Natural killer cell (primary cell): ENCODE results near the gene UTS2B. TPM values are rescaled to one million over a fixed set of nuclear protein-coding genes. Genes with fewer than 3 reads are reported as not detected.

ENCODE experiments used
- ATAC-seq, 3 donors: fragments of 150-1000 bp in 2 of 3; fragments of 200-7000 bp in 1 of 3; cut with Tn5 transposase; 1 replicate in 1 of 3; 2 replicates in 2 of 3; pipeline ENCODE4 v1.10.0; 2021; ENCODE audit warnings: mild to moderate bottlenecking in 2 of 3, moderate library complexity in 2 of 3
- DNase-seq, 2 donors: peaks; one replicate each; pipeline versions ENCODE4 v3.0.0 to v3.0.0-alpha.2; 2013 to 2021; ENCODE audit warnings: mixed read lengths in 1 of 2
- H3K27ac ChIP-seq: one replicate; pipeline ENCODE4 v1.5.1; 2013; ENCODE audit warnings: mild to moderate bottlenecking, low read length
- H3K27me3 ChIP-seq: one replicate; pipeline ENCODE4 v1.6.1; 2013; ENCODE audit warnings: low read length; ENCODE audit not compliant: control insufficient read depth, insufficient read depth
- H3K36me3 ChIP-seq: one replicate; pipeline ENCODE4 v1.6.1; 2013; ENCODE audit warnings: low read length; ENCODE audit not compliant: control insufficient read depth, insufficient read depth
- H3K4me1 ChIP-seq: one replicate; pipeline ENCODE4 v1.6.1; 2013; ENCODE audit warnings: low read length; ENCODE audit not compliant: control insufficient read depth, insufficient read depth
- H3K4me3 ChIP-seq: one replicate; pipeline ENCODE4 v1.5.1; 2013; ENCODE audit warnings: low read length
- H3K9me3 ChIP-seq: one replicate; pipeline ENCODE4 v1.6.1; 2013; ENCODE audit warnings: low read length; ENCODE audit not compliant: control insufficient read depth, insufficient read depth
- H3K27ac Mint-ChIP-seq, 2 donors: one replicate each; pipeline ENCODE4 v1.8.0; 2022; ENCODE audit warnings: mild to moderate bottlenecking in 2 of 2, mixed read lengths in 2 of 2, moderate library complexity in 1 of 2
- H3K27me3 Mint-ChIP-seq, 2 donors: one replicate each; pipeline ENCODE4 v1.8.0; 2022; ENCODE audit warnings: low read depth in 2 of 2, mixed read lengths in 2 of 2
- H3K36me3 Mint-ChIP-seq: one replicate; pipeline ENCODE4 v1.8.0; 2022; ENCODE audit warnings: mixed read lengths
- H3K4me1 Mint-ChIP-seq, 2 donors: one replicate each; pipeline ENCODE4 v1.8.0; 2022; ENCODE audit warnings: mixed read lengths in 2 of 2
- H3K4me3 Mint-ChIP-seq: one replicate; pipeline ENCODE4 v1.8.0; 2022; ENCODE audit warnings: mild to moderate bottlenecking, moderate library complexity, mixed read lengths
- H3K9me3 Mint-ChIP-seq, 2 donors: one replicate each; pipeline ENCODE4 v1.8.0; 2022; ENCODE audit warnings: mixed read lengths in 2 of 2
- WGBS: methylation state at CpG from one replicate; pipeline ENCODE4 v1.1.7; 2013; ENCODE audit warnings: missing lambda C conversion rate; ENCODE audit not compliant: insufficient coverage; 5-methylcytosine and 5-hydroxymethylcytosine counted together
- intact Hi-C: fragments of 100-400 bp; cut with micrococcal nuclease; formaldehyde crosslinking; loops from one replicate; pipeline ENCODE4 v1.14.2; 2022
- total RNA-seq, 4 donors: library from RNA; stranded (reverse); fragments of 120-200 nt in 1 of 4; gene quantifications; one replicate each; pipeline versions ENCODE4 v1.2.3 to v1.2.4, GENCODE V29; 2013 to 2022
- TF ChIP-seq, protein P1 (sequence below): fragments of 200-600 bp; IDR thresholded peaks from one replicate; pipeline ENCODE4 v1.8.0; 2022; ENCODE audit warnings: antibody characterized with exemption

The UTS2B gene
- total RNA-seq, 3 donors from 2014 or later (not counting 1 experiment from before 2014, with no cell fraction given), result 0.47 TPM; not detected in 2

DNA sequence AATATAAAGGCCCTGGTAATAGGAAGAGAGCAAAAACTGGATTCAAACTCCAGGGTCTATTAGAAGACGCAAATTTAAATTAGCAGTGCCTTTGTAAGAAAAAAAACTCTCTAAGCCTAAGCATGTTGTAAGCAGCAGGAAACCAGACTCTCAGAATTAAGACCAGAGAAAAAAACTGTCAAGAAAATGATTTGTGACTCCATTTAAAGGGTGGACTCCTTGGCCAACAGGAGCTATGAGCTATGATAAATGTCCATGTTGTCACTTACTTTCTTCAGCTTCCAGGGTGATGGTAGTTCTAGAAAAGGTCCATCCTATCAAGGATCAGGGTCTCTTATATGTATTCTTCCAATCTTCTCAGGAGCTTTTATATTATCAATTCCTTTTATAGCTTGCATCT lies 36.0 kb downstream of the UTS2B start:
- Histone ChIP-seq H3K9me3 (no peaks in the 10 kb centered on the region), H3K27ac (no peak overlapping the region), H3K4me3 (no peak overlapping the region), H3K4me1 (peaks cover 1% of the 10 kb centered on the region), H3K36me3 (no peaks in the 10 kb centered on the region), H3K27me3 (no peaks in the 10 kb centered on the region)
- ATAC-seq (no peak), DNase-seq (no peak)
- H3K27ac Mint-ChIP-seq, result no peak overlapping the region
- no peaks in the 10 kb centered on the region for H3K36me3 Mint-ChIP-seq
- WGBS, result 90% methylated on average over 1 of the region's 1 CpG
- TF ChIP-seq, protein P1, sequence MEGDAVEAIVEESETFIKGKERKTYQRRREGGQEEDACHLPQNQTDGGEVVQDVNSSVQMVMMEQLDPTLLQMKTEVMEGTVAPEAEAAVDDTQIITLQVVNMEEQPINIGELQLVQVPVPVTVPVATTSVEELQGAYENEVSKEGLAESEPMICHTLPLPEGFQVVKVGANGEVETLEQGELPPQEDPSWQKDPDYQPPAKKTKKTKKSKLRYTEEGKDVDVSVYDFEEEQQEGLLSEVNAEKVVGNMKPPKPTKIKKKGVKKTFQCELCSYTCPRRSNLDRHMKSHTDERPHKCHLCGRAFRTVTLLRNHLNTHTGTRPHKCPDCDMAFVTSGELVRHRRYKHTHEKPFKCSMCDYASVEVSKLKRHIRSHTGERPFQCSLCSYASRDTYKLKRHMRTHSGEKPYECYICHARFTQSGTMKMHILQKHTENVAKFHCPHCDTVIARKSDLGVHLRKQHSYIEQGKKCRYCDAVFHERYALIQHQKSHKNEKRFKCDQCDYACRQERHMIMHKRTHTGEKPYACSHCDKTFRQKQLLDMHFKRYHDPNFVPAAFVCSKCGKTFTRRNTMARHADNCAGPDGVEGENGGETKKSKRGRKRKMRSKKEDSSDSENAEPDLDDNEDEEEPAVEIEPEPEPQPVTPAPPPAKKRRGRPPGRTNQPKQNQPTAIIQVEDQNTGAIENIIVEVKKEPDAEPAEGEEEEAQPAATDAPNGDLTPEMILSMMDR, result no peak
- H3K4me1 Mint-ChIP-seq, result peaks cover 0 to 4% of the 10 kb centered on the region in 2 donors
- no peaks in the 10 kb centered on the region for H3K9me3 Mint-ChIP-seq
- no peak overlapping the region for H3K4me3 Mint-ChIP-seq
- intact Hi-C loops, result no loop called here
- no peaks in the 10 kb centered on the region for H3K27me3 Mint-ChIP-seq

DNA sequence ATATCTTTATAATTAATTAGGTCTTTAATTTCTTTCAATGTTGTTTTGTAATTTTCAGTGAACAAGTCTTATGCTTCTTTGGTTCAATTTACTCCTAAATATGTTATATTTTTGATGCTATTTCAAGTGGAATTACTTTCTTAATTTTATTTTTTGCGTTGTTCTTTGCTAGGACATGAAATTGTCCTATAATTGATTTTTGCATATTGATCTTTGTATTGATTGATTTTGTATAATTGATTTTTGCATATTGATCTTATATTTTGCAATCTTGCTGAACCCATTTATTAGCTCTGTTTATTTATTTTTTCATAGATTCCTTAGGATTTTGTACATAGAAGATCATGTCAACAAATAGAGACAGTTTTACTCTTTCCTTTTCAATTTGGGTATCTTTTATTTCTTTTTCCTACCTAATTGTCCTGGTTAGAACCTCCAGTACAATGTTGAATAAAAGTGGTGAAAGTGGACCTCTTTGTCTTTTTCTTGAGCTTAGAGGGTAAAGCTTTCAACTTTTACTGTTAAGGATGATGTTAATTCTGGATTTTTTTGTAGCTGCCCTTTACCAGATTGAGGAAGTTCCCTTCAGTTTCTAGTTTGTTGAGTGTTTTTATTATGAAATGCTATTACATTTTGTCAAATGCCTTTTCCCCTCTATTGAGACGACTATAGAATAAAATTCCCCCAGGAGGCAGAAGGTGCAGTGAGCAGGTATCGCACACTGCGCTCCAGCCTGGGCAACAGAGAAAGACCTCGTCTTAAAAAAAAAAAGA lies 37.9 kb downstream of the UTS2B start:
- H3K27ac ChIP-seq, result no peak overlapping the region
- intact Hi-C loops, result no loop called here
- no peaks in the 10 kb centered on the region for H3K36me3 ChIP-seq
- no peaks in the 10 kb centered on the region for H3K27me3 ChIP-seq
- DNase-seq, result no peak
- WGBS, result 69% methylated on average over 3 of the region's 5 CpGs
- TF ChIP-seq, protein P1, result no peak
- H3K4me1 ChIP-seq, result no peaks in the 10 kb centered on the region
- Mint-ChIP-seq H3K27ac (no peak overlapping the region), H3K9me3 (no peaks in the 10 kb centered on the region), H3K36me3 (no peaks in the 10 kb centered on the region), H3K27me3 (no peaks in the 10 kb centered on the region), H3K4me1 (peaks cover 0 to 4% of the 10 kb centered on the region in 2 donors), H3K4me3 (no peak overlapping the region)
- ATAC-seq, result no peak
- no peaks in the 10 kb centered on the region for H3K9me3 ChIP-seq
- no peak overlapping the region for H3K4me3 ChIP-seq

DNA sequence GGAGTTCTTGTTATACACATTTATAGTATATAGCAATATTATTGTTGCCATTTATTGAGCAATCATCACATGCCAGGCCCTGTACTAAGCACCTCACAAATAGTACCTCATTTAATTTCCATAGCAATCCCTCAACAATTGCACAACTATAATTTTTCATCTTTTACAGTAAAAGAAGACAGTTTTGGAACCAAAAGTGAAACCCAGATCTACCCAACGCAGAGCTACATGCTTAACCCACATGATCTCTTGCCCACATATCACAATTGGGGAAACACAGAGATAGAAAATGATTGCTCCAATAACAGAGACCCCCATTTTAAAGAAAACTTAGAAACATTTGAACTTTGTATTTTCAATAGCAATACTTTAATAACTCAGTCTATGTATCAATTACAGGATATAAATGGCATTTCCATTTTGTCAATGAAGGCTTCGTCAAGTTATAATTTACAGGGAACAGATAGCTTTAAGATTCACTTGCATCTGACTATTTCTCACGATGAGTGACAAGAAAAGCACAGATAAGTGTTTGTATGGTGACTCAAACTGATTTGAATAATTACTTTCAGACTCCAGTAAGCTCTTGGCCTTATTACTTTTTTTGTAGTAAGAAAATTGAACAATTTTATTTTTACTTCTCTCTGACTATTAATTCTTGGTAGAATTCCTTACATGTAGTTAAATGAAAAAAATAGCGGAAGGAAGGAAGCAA lies 39.9 kb downstream of the UTS2B start:
- peak in 1 of 2 donors; percentile 8 for DNase-seq
- Mint-ChIP-seq H3K36me3 (no peaks in the 10 kb centered on the region), H3K4me1 (peaks cover 0 to 4% of the 10 kb centered on the region in 2 donors), H3K27me3 (no peaks in the 10 kb centered on the region), H3K4me3 (no peak overlapping the region), H3K27ac (no peak overlapping the region), H3K9me3 (peaks cover 0 to 2% of the 10 kb centered on the region in 2 donors)
- TF ChIP-seq, protein P1, result no peak
- no peaks in the 10 kb centered on the region for H3K27me3 ChIP-seq
- 58% methylated on average over 4 of the region's 4 CpGs for WGBS
- peak overlapping the region; percentile 10 for H3K4me3 ChIP-seq
- intact Hi-C loops, result no loop called here
- no peaks in the 10 kb centered on the region for H3K4me1 ChIP-seq
- no peaks in the 10 kb centered on the region for H3K36me3 ChIP-seq
- H3K27ac ChIP-seq, result peak overlapping the region; percentile 72
- ATAC-seq, result peak in 2 of 3 donors; percentile 40 to 44
- H3K9me3 ChIP-seq, result no peaks in the 10 kb centered on the region
